ENCODE data around the gene SMCR8. TPM values are rescaled to one million over a fixed set of nuclear protein-coding genes. Genes with fewer than 3 reads are reported as not detected.
A peak's percentile ranks its signal among the peaks of the same experiment; 100 is the strongest.

The SMCR8 gene
- total and polyA plus RNA-seq, 2 of the 13 experiments (the other 11 are each of a cell fraction or from before 2014, with no cell fraction given), result 7.6 to 11.8 TPM

- TF ChIP-seq ZNF713 (CRISPR knock-in tag; IDR thresholded peaks at IDR 0.05), result no peak
- TF ChIP-seq HNF4A (CRISPR knock-in tag; IDR thresholded peaks at IDR 0.05), result no peak
- 0 out of 2 replicates have a peak, but pooled peaks have one; percentile 64 for TF ChIP-seq ZKSCAN5 (CRISPR knock-in tag; IDR thresholded peaks at IDR 0.05)
- TF ChIP-seq ZNF530 (CRISPR knock-in tag; IDR thresholded peaks at IDR 0.05; ENCODE audit: low read depth), result no peak
- peak; percentile 82 for TF ChIP-seq MAX (IDR thresholded peaks at IDR 0.05)
- peak; percentile 47; the same call in 1 of the 2 replicates for TF ChIP-seq NFYB (CRISPR knock-in tag; IDR thresholded peaks at IDR 0.05)
- TF ChIP-seq CREB1 (IDR thresholded peaks at IDR 0.05), result peak; percentile 79
- TF ChIP-seq CREB1 (CRISPR knock-in tag; IDR thresholded peaks at IDR 0.05), result peak; percentile 86
- TF ChIP-seq STAT5B (CRISPR knock-in tag; IDR thresholded peaks at IDR 0.05), result no peak
- no peak for TF ChIP-seq ZNF446 (CRISPR knock-in tag; IDR thresholded peaks at IDR 0.05)
- TF ChIP-seq, protein P1, sequence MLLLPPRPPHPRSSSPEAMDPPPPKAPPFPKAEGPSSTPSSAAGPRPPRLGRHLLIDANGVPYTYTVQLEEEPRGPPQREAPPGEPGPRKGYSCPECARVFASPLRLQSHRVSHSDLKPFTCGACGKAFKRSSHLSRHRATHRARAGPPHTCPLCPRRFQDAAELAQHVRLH (CRISPR knock-in tag; IDR thresholded peaks at IDR 0.05; ENCODE audit: borderline replicate concordance, low read depth), result peak; percentile 17; the same call in 1 of the 2 replicates
- TF ChIP-seq RFX1 (IDR thresholded peaks at IDR 0.05), result no peak
- no peak for TF ChIP-seq ZNF790 (CRISPR knock-in tag; IDR thresholded peaks at IDR 0.05; ENCODE audit: borderline replicate concordance)
- TF ChIP-seq BRF2 (CRISPR knock-in tag; IDR thresholded peaks at IDR 0.05), result no peak; the same call in 1 of the 2 replicates
- TF ChIP-seq ZNF333 (CRISPR knock-in tag; IDR thresholded peaks at IDR 0.05; ENCODE audit: borderline replicate concordance), result no peak
- TF ChIP-seq NFIB (CRISPR knock-in tag; IDR thresholded peaks at IDR 0.05; ENCODE audit: borderline replicate concordance), result no peak
- no peak for TF ChIP-seq SMC3 (IDR thresholded peaks at IDR 0.05; ENCODE audit: low read length)
- TF ChIP-seq HMGXB3 (CRISPR knock-in tag; IDR thresholded peaks at IDR 0.05; ENCODE audit: borderline replicate concordance), result peak; percentile 68; the same call in 1 of the 2 replicates
- TF ChIP-seq, protein P2, sequence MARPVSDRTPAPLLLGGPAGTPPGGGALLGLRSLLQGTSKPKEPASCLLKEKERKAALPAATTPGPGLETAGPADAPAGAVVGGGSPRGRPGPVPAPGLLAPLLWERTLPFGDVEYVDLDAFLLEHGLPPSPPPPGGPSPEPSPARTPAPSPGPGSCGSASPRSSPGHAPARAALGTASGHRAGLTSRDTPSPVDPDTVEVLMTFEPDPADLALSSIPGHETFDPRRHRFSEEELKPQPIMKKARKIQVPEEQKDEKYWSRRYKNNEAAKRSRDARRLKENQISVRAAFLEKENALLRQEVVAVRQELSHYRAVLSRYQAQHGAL (CRISPR knock-in tag; IDR thresholded peaks at IDR 0.05; ENCODE audit: not compliant biosample characterization), result no peak
- TF ChIP-seq PHF5A (CRISPR knock-in tag; IDR thresholded peaks at IDR 0.05; ENCODE audit: low read depth, unreplicated experiment), result no peak
- peak; percentile 13; the same call in 1 of the 2 replicates for TF ChIP-seq ZMYM4 (CRISPR knock-in tag; IDR thresholded peaks at IDR 0.05)
- no peak for TF ChIP-seq ZBTB3 (CRISPR knock-in tag; IDR thresholded peaks at IDR 0.05; ENCODE audit: borderline replicate concordance, low read depth)
- 0 out of 2 replicates have a peak, but pooled peaks have one; percentile 78 for TF ChIP-seq ZNF839 (CRISPR knock-in tag; IDR thresholded peaks at IDR 0.05; ENCODE audit: borderline replicate concordance)
- 0 out of 2 replicates have a peak, but pooled peaks have one; percentile 43 for TF ChIP-seq ZNF224 (CRISPR knock-in tag; IDR thresholded peaks at IDR 0.05)
Measured at GRCh38 chr17:18314731-18315561, at the start of gene SMCR8, which contains the start of gene TOP3A (continued).
